Measurements from ENCODE around the gene RAD17. TPM values are rescaled to one million over a fixed set of nuclear protein-coding genes. Genes with fewer than 3 reads are reported as not detected.
"Not testable (repeated sequence)": the region's sequence is repeated elsewhere in the genome, so short reads cannot be mapped to it uniquely, and the experiment has no call there.

Gene RAD17
- total RNA-seq, 1 experiment from 2014 or later: 21.9 TPM

DNA sequence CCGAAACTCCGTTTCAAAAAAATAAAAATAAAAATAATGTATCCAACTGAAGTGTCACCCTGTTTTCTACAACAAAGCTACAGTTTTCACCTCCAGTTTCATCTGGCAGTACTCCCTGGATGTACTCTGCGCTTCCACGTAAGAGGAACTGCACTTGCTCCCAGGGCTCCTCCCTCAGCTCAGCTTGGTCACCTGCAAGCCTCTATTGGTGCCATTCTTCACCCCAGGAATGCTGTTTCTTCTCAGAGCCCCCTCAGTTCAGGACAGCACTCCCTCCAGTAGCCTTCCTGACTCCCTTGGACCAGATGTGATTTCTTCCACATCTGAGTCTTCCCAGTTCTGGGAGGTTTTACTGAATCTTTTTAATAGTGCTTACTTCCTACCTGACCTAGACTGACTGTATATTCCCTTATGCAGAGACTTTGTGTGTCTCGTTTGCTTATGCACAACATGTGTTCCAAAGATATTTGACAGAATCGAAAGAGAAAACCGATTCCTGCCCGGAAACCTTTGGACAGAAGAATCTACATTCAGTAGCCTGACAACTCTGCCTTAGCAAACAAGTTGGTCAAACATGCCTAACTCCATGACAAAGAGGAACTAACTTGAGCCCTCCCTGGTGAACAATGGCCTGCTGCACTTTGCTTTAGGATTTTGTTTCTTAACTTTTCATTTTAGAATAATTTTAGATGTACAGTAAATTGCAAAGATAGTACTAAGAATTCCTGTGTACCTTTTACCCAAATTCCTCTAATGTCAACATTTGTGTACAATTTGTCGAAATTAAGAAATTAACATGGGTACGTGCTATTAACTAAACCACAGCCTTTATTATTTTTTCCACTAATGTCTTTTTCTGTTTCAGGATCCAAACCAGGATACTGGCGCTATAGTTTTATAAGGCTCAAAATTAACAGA, 37.8 kb upstream of the RAD17 start:
- H3K4me3 Mint-ChIP-seq (ENCODE audit: unreplicated experiment): peak overlapping the region; percentile 82
- CTCF ChIA-PET: no interaction called here
- BruUV-seq (replicated peaks): TSS peak; percentile 58

DNA sequence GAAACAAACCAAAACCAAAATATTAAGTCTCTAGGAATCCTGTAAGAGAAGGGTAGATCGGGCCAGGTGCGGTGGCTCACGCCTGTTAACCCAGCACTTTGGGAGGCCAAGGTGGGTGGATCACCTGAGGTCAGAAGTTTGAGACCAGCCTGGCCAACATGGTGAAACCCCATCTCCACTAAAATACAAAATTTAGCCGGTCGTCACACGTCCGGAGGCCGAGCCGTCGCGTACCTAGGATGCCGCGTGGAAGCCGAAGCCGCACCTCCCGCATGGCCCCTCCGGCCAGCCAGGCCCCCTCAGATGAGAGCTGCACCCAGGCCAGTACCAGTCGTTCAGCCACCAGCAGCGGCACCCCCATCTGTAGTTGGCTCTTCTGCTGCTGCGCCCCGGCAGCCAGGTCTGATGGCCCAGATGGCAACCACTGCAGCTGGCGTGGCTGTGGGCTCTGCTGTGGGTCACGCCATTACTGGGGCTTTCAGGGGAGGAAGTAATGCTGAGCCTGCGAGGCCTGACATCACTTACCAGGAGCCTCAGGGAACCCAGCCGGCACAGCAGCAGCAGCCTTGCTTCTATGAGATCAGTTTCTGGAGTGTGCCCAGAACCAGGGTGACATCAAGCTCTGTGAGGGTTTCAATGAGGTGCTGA, 35.8 kb upstream of the RAD17 start:
- peak overlapping the region; percentile 94 for H3K27ac Mint-ChIP-seq (ENCODE audit: low read depth, unreplicated experiment)
- intact Hi-C loops (cut with micrococcal nuclease): loop anchor here (10.0 kb wide), 2 partner anchors 239 to 289 kb away; partner anchors contain the start of gene SLC30A5
- not testable (repeated sequence) for H3K9me3 Mint-ChIP-seq (ENCODE audit: unreplicated experiment); BruUV-seq (replicated peaks); DNase-seq (ENCODE audit: unreplicated experiment); H3K4me1 Mint-ChIP-seq (ENCODE audit: insufficient read depth, unreplicated experiment); H3K36me3 Mint-ChIP-seq (ENCODE audit: insufficient read depth, unreplicated experiment); H3K27me3 Mint-ChIP-seq (ENCODE audit: insufficient read depth, unreplicated experiment)
- H3K4me3 Mint-ChIP-seq (ENCODE audit: unreplicated experiment): peak overlapping the region; percentile 82
- ChIA-PET POLR2A (interaction anchor here (0.6 to 1.1 kb wide), 3 partner anchors 45 to 98 kb away, joined by 3 read pairs; no protein-coding TSS in a partner anchor), CTCF (interaction anchor here (0.6 to 1.8 kb wide), 8 partner anchors 9 to 250 kb away, joined by 3 to 9 read pairs (median 4); partner anchors contain the start of gene SLC30A5)

More for the DNA sequence above, 37.8 kb upstream of the RAD17 start:
- Mint-ChIP-seq H3K4me1 (ENCODE audit: insufficient read depth, unreplicated experiment) (peaks cover 8% of the 10 kb centered on the region), H3K9me3 (ENCODE audit: unreplicated experiment) (no peaks in the 10 kb centered on the region), H3K27ac (ENCODE audit: low read depth, unreplicated experiment) (peak overlapping the region; percentile 94), H3K36me3 (ENCODE audit: insufficient read depth, unreplicated experiment) (peaks cover 6% of the 10 kb centered on the region), H3K27me3 (ENCODE audit: insufficient read depth, unreplicated experiment) (no peaks in the 10 kb centered on the region)
- DNase-seq (ENCODE audit: unreplicated experiment): no peak
- POLR2A ChIA-PET: interaction anchor here (0.6 to 1.4 kb wide), 5 partner anchors 8 to 97 kb away, joined by 3 to 8 read pairs (median 3); partner anchors contain the start of genes AK6, CDK7, RAD17 and TAF9
- TF ChIP-seq, protein P1, sequence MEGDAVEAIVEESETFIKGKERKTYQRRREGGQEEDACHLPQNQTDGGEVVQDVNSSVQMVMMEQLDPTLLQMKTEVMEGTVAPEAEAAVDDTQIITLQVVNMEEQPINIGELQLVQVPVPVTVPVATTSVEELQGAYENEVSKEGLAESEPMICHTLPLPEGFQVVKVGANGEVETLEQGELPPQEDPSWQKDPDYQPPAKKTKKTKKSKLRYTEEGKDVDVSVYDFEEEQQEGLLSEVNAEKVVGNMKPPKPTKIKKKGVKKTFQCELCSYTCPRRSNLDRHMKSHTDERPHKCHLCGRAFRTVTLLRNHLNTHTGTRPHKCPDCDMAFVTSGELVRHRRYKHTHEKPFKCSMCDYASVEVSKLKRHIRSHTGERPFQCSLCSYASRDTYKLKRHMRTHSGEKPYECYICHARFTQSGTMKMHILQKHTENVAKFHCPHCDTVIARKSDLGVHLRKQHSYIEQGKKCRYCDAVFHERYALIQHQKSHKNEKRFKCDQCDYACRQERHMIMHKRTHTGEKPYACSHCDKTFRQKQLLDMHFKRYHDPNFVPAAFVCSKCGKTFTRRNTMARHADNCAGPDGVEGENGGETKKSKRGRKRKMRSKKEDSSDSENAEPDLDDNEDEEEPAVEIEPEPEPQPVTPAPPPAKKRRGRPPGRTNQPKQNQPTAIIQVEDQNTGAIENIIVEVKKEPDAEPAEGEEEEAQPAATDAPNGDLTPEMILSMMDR (IDR thresholded peaks at IDR 0.05; ENCODE audit: unreplicated experiment): no peak
- intact Hi-C loops (cut with micrococcal nuclease): loop anchor here (10.0 kb wide), 2 partner anchors 237 to 287 kb away; partner anchors contain the start of gene SLC30A5

DNA sequence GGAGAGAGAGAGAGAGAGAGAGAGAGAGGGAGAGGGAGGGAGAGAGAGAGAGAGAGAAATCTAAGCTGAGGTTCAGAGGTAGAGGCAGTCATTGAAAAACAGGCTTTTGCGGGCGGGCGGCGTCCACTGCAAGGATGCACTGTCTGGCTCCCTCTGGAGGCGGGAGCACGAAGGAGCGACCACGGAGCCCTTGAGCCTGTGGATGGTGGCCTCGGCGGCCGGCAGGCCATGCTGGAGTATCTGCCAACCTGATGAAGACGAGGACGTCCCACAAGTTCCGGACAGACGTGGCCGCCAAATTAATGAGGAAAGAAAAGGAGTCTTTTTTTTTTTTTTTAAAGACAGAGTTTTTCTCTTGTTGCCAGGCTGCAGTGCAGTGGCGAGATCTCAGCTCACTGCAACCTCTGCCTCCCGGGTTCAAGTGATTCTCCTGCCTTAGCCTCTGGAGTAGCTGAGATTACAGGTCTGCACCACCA, 34.8 kb upstream of the RAD17 start:
- no peak overlapping the region for H3K27ac Mint-ChIP-seq (ENCODE audit: low read depth, unreplicated experiment)
- H3K4me3 Mint-ChIP-seq (ENCODE audit: unreplicated experiment): no peak overlapping the region
- POLR2A ChIA-PET: interaction anchor here (1.0 to 1.1 kb wide), 2 partner anchors 46 to 99 kb away, joined by 3 read pairs; no protein-coding TSS in a partner anchor

More for the DNA sequence above, 34.8 kb upstream of the RAD17 start:
- H3K9me3 Mint-ChIP-seq (ENCODE audit: unreplicated experiment): no peaks in the 10 kb centered on the region
- TF ChIP-seq, protein P1 (IDR thresholded peaks at IDR 0.05; ENCODE audit: unreplicated experiment): peak; percentile 69
- peak; percentile 82 for DNase-seq (ENCODE audit: unreplicated experiment)
- no TSS peak for BruUV-seq (replicated peaks)
- peaks cover 6% of the 10 kb centered on the region for H3K36me3 Mint-ChIP-seq (ENCODE audit: insufficient read depth, unreplicated experiment)
- peaks cover 8% of the 10 kb centered on the region for H3K4me1 Mint-ChIP-seq (ENCODE audit: insufficient read depth, unreplicated experiment)
- H3K27me3 Mint-ChIP-seq (ENCODE audit: insufficient read depth, unreplicated experiment): no peaks in the 10 kb centered on the region
- intact Hi-C loops (cut with micrococcal nuclease): loop anchor here (10.0 kb wide), 2 partner anchors 240 to 290 kb away; partner anchors contain the start of gene SLC30A5
- CTCF ChIA-PET: interaction anchor here (0.5 to 1.8 kb wide), 10 partner anchors 8 to 1341 kb away, joined by 3 to 8 read pairs (median 4); no protein-coding TSS in a partner anchor
